Measurements from ENCODE around the gene RPL29.
A peak's percentile ranks its signal among the peaks of the same experiment; 100 is the strongest.

The RPL29 gene

GRCh38 chr3:52020796-52021195, 25.1 kb upstream of the RPL29 start:
- no peak overlapping the region for H3K4me3 ChIP-seq (ENCODE audit: low read depth, low read length)
- TF ChIP-seq CTCF (IDR thresholded peaks at IDR 0.05; ENCODE audit: borderline replicate concordance, insufficient read depth, low read depth, low read length), result no peak

- no peak for TF ChIP-seq CTCF (IDR thresholded peaks at IDR 0.05; ENCODE audit: borderline replicate concordance, insufficient read depth, low read depth, low read length)
- H3K4me3 ChIP-seq (ENCODE audit: low read depth, low read length), result no peak overlapping the region
Observed at GRCh38 chr3:52019352-52020080, 23.8 kb upstream of the RPL29 start.

GRCh38 chr3:52018319-52019000, 22.8 kb upstream of the RPL29 start:
- H3K4me3 ChIP-seq (ENCODE audit: low read depth, low read length), result no peak overlapping the region
- TF ChIP-seq CTCF (IDR thresholded peaks at IDR 0.05; ENCODE audit: borderline replicate concordance, insufficient read depth, low read depth, low read length), result no peak

- TF ChIP-seq CTCF (IDR thresholded peaks at IDR 0.05; ENCODE audit: borderline replicate concordance, insufficient read depth, low read depth, low read length), result no peak
- no peak overlapping the region for H3K4me3 ChIP-seq (ENCODE audit: low read depth, low read length)
Observed at GRCh38 chr3:52017586-52017985, 21.9 kb upstream of the RPL29 start.

- no peak overlapping the region for H3K4me3 ChIP-seq (ENCODE audit: low read depth, low read length)
- no peak for TF ChIP-seq CTCF (IDR thresholded peaks at IDR 0.05; ENCODE audit: borderline replicate concordance, insufficient read depth, low read depth, low read length)
Observed at GRCh38 chr3:52015438-52016228, 19.9 kb upstream of the RPL29 start.

- H3K4me3 ChIP-seq (ENCODE audit: low read depth, low read length), result no peak overlapping the region
- peak; percentile 27; the same call in 1 of the 2 replicates for TF ChIP-seq CTCF (IDR thresholded peaks at IDR 0.05; ENCODE audit: borderline replicate concordance, insufficient read depth, low read depth, low read length)
Observed at GRCh38 chr3:52014613-52015012, 18.9 kb upstream of the RPL29 start.

All from GM12875 (cell line).